GM18868 (cell line): ENCODE results near the gene GRIA1.

Experiments used
- ATAC-seq: cut with Tn5 transposase; IDR thresholded peaks from one replicate; pipeline ENCODE4 v1.9.1; 2021; ENCODE audit warnings: mild to moderate bottlenecking, moderate library complexity; ENCODE audit not compliant: unreplicated experiment

Gene GRIA1

DNA sequence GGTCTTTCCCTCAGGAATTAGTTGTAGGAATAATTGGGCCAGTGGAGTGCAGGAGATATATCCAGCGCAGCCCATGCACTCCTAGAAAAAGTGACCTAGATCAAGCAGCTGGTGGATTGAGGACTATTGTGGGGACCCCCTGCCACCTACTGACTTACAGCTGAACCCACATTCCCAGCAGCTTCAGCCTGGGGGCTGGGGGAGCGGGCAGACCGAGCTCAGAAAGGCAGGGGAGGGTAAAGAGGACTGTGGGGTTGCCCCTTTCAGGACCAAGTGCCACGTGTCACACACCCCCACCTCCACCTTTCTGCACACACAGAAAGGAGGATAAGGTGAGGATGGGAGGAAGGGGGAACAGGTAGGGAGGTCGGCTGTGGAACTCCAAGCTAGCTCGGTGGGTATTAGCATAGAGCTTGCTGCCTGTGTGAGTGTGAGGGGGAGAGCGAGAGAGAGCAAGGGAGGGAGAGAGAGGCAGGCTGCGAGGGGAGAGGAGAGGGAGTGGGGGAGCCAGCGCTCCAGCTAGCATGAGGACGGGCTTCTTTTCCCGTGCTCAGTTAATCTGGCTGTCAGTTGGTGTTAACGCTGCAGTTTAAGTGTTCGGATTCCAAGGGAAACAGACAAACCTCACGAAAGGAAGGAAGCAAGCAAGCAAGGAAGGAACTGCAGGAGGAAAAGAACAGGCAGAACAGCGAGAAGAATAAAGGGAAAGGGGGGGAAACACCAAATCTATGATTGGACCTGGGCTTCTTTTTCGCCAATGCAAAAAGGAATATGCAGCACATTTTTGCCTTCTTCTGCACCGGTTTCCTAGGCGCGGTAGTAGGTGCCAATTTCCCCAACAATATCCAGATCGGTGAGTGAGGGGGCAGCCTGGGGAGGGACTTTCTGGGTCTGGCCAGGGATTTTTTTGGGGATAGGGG is at the start of gene GRIA1:
GRIA1 (plus strand) TSS at position 553 of the 920 bp plus-strand sequence.
- no peak for ATAC-seq

DNA sequence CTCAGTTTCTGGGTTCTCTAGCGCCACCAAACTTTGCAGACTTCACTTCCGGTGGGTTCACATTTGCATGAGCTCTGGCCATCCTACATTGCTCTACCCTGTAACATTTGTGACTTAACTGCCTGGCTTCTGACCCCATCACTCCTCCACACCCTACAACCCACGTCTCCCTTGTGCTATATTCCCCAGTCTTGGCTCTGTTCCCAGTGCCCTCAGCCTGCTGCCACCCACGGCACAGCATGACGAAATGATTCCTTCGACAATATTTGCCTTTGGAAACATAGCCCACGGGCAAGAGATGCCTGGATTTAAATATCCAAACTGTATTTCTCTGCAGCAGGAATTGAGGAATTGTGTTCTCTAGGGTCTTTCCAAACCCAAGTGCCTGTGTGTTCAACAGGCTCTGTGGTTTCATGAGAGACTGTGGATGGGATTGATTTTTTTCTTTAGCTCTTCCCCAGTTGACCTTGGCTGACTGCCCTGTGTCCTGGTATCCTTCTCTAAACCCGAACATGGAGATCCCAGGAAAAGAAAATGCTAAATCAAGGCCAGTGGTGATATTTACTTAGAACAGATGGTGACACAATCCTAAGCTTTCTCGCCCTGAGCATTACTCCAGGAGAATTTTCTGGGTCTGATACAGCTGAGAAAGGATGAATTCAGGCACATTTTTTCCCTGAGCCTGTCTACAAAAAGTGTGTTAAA is 44.4 kb upstream of the GRIA1 start:
- no peak for ATAC-seq

DNA sequence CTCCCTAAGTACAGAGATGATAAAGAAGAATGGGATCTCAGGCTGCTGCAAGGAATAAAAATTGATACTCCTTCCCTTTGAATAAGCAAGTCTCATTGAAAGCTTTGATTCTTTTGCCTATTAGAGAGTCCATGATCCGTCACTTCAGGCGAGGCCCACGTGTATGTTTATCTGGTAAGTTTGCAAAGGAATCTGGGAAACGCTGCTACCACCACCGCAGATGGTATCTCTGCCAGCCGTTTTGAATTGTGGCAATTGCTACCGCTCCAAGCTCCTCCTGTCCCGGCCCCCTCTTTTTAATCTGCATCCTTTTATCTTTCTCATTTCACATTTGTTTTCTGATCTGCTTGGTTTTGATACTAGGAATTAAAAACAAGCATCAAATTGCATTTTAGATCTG is 42.9 kb upstream of the GRIA1 start:
- no peak for ATAC-seq

DNA sequence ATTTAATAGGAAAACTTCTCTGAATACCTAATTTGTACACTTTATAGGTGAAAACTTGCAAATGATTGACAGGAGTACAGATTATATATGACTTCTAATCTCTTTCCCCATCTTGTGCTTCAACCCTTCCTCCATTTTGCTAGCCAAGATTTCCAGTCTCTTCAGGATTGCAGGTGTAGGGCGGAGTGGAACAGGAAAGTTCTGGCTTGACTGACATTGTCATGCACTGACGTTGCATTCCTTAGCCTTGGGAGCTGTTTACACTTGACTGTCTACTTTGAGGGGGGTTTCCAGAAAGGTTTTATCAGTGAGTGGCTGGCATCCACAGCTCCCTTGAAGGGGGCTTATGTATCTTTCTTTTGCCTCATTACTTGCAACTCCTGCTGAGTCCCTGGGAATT is 34.1 kb upstream of the GRIA1 start:
- no peak for ATAC-seq

- no peak for ATAC-seq
Observed at GRCh38 chr5:153456993-153457392, 33.5 kb upstream of the GRIA1 start.

DNA sequence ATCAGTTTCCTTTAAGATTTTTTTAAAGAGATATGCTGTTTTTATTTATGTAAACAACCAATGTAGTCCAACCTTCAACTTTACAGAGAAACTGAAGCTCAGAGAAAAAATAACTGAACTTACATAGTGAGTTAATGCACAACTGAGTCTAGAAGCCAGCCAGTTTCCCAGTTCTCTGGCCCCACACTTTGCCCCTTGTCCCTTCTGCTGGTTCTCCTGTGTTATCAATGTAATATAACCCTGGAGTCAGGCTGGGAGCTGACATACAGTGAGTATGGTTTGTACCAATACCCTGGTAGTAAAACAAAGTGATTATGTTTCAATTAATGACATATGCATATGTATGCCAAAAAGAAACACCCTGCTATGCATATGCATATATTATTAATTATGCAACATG is 32.2 kb upstream of the GRIA1 start:
- no peak for ATAC-seq

- ATAC-seq: no peak
Observed at GRCh38 chr5:153459051-153459743, 31.3 kb upstream of the GRIA1 start.

DNA sequence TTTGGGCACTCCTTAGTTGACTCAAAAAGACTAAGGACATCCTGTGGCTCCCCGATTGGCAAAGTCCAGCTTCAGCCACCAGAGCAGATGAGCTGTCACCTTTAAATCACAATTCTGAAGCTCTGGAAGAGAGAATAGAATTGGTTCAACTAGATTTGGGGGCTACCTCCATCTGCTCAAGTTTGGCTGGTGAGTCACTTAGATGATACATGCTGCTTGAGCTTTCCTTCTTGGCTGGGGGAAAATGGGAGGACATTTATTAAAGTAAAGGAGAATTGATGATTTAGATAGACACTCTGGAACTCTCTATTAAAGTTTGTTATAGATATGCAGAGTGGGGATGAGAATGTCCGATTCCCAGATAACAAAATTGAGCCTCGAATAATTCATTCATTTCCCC is 30.0 kb upstream of the GRIA1 start:
- no peak for ATAC-seq

- ATAC-seq: no peak
Observed at GRCh38 chr5:153461341-153461740, 29.1 kb upstream of the GRIA1 start.

- ATAC-seq: no peak
Observed at GRCh38 chr5:153463806-153464205, 26.7 kb upstream of the GRIA1 start.

DNA sequence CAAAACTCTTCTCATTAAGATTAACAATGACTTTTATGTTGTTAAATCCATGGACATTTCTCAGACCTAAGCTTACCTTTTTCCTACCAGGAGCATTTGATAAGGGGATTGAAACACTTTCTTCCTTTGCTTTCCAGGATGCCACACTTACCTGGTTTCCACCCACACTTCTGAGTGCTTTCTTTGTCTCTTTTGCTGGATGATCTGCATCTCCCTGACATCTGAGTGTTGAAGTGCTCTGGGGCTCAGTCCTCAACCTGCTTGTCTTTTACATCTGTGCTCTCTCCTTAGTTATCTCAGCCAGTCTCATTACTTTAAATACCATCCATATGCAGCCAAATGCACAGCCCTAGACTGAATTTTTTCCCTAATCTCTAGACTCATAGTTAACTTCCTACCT is 22.9 kb upstream of the GRIA1 start:
- no peak for ATAC-seq

DNA sequence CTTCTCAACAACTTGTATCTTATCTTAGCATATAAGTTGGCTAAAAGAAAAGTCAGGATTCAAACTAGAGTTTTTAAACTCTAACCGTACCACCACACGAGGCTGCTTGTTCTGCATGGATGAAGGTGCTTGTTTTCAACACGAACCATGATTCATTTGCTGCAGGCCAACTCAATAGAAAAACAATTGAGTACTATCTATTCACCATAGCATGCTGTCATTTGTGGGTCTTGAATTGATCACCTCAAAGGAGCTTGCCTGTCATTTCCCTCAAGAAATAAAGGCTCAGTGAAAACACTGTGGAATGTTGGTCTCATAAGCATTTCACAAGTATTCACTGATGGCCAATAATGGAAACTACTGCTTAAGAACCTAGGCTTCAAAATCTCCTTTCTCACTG is 21.0 kb upstream of the GRIA1 start:
- no peak for ATAC-seq

DNA sequence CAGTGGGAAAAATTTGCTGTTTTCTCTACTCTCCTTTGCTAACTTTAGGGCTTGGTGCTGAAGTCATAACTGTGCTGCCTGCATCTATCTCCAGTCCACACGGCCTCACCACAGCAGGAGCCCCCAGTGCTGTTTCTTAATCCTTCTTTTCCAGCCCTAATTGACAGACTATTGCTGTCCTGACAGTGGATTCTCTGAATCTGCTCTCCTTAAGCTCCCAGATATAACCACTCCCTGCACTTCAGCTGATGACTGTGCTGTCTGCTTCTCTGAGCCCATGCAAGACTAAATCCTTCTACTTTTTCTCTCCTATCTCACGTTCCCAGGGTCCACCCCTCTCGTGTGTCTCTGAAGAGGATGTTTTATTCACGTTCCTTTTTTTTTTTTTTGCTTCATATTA is 19.7 kb upstream of the GRIA1 start:
- ATAC-seq: no peak

DNA sequence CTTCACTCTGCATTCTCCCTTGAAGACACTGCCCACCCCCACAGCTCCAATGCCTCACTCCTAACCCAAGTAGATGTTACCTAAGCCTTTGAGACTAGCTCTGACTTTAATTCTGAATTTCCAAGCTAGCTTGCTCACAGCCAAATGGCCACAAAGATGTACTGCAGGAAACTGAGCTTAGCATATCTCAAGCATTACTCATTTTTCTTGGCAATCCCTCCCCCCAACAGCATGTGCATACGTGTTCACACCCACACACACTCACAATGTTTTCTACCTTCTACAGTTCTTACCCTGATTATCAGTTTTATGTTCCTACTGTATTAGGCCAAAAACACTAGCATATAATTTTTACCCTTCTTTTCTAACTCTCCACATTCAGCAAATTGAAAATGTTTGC is 13.7 kb upstream of the GRIA1 start:
- no peak for ATAC-seq

- ATAC-seq: peak; percentile 87
Observed at GRCh38 chr5:153480401-153480800, 10.1 kb upstream of the GRIA1 start.

DNA sequence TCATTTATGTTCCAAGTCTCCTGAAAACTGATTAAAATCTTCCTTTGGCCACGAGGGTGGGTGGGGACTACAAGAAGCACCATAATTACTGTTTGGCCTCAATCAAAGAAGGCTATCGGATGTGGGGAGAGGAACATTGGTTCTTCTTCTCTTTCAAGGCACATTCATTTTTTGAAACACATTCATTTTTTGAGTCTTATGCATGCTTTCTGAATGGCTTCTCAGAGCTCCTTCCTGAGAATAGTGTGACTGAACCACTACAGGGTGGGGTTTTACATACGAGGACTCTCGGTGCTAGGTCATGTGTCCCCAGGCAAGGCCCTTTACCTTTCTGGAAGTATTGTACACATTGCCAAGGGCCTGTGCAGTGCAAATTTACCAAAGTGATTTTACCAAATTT is 7.0 kb upstream of the GRIA1 start:
- ATAC-seq: no peak

DNA sequence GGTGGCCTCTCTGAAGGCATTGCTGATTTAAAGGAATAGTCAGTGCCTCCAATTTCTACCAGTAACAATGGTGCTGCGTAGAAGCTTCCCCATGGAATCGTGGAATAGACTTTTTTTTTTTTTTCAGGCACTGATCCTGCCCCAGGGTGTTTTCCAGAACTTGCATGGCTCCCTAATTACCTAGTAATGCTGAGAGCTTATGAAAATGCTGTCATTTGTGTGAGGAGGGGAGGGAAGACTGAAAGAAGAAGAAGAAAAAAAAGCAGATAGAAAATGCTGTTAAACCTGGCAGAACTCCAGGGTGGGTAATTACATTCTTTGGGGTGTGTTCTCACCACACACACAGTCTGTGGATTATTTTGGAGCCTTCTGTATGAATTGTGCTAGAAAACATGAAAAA is 4.8 kb upstream of the GRIA1 start:
- no peak for ATAC-seq

DNA sequence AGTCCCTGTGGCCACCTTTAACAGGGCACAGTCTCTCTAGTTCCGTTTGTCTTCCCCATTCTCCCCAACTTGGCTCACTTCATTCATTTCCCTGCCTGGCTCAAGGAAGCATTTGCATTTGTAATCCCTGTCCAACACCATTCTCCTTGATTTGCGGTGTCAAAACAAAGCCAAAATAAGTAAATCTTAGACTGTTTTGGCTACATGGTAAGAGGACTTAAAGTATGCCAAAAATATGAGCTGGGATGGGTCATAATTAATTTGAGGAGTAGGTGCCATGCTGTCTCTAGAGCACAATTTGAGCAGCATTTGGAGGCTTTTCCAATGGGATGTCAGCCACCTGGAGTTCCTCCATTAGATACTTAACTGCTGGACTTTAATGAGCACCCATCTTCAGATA is 3.7 kb upstream of the GRIA1 start:
- ATAC-seq: no peak

- ATAC-seq: no peak
Observed at GRCh38 chr5:153489611-153490010, 859 bp upstream of the GRIA1 start.

GRCh38 chr5:153491038-153491744 is 721 bp downstream of the GRIA1 start:
- ATAC-seq: no peak

GRCh38 chr5:153491856-153492255 is 1.4 kb downstream of the GRIA1 start:
- no peak for ATAC-seq
